Measurements from ENCODE around the gene ISG20. TPM values are rescaled to one million over a fixed set of nuclear protein-coding genes. Genes with fewer than 3 reads are reported as not detected.
"Not testable (repeated sequence)": the region's sequence is repeated elsewhere in the genome, so short reads cannot be mapped to it uniquely, and the experiment has no call there.

The ISG20 gene
- polyA plus RNA-seq, 10 donors = 0.65 to 8.6 (median 1.1) TPM

DNA sequence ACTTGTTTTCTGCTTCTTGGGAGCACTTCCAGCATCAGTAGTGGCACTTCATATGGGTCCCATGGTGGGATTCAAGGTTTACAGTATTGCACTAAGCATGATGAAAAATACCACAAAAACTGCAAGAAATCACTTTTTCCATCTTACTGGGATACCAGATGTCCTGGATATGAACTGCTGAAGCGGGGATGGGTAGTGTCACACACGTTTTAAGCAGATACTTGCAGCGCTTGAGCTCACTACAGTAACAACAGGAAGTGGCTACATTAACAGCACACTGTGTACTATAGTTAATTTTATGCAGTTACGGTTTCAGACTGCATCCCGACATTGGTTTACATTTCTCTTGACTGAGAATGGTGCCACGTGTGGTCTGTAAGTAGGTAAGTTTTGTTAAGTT lies 3.5 kb upstream of the ISG20 start:
- DNase-seq = peak in 1 of 3 donors; percentile 19

DNA sequence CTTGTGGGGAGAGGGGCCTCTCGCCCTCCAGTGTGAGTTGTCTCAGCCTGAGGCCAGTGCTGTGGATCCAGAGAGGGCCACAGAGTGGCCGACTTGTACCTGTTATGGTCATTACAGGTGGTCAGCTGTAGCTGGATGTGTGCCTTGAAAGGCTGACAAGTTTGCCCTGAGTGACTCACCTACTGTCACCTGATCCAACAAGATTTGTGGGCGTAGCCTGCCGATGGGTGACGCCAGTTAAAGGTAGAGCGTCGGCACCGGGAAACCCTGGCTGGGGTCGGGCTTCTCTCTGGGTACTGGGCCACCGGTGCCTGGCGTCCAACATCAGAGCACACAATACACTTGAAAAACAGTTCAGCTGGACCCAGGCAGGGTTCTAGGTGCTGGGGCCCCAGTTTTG lies 2.8 kb upstream of the ISG20 start:
- no peak for DNase-seq

DNA sequence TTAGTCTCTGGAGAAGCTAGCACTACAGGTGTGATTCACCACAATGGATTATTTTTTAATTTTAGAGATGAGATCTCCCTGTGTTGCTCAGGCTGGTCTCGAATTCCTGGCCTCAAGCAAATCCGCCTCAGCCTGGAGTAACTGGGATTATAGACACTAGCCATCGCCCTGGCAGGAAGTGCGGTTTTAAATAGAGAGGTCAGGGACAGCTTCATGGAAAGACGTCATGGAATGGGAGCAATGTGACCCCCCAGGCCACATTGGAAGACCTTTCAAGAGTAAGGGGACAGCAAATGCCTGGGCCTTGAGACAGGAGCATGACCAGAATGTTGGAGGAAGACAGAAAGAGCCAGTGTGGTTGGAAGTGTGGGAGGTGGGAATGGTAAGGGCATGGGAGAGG lies 2.2 kb upstream of the ISG20 start:
- no peak for DNase-seq

DNA sequence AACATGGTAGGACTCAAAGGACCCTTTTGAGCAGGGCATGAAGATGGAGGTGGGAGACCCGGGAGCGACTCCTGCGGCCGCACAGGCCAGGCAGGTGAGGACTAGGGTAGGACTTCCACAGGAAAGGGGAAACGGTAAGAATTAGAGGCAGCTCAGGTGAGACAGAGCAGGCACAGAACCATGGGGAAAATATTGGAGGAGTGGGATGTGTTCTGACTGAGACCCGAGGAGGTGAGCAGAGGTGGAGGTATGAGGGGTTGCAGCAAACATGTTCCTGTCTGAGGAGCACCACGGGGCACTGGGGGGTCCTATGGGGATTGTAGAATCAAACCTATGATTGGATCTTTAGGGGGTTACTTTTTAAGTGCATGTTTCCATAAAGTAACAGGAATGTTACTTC lies 1.4 kb upstream of the ISG20 start:
- no peak for DNase-seq

DNA sequence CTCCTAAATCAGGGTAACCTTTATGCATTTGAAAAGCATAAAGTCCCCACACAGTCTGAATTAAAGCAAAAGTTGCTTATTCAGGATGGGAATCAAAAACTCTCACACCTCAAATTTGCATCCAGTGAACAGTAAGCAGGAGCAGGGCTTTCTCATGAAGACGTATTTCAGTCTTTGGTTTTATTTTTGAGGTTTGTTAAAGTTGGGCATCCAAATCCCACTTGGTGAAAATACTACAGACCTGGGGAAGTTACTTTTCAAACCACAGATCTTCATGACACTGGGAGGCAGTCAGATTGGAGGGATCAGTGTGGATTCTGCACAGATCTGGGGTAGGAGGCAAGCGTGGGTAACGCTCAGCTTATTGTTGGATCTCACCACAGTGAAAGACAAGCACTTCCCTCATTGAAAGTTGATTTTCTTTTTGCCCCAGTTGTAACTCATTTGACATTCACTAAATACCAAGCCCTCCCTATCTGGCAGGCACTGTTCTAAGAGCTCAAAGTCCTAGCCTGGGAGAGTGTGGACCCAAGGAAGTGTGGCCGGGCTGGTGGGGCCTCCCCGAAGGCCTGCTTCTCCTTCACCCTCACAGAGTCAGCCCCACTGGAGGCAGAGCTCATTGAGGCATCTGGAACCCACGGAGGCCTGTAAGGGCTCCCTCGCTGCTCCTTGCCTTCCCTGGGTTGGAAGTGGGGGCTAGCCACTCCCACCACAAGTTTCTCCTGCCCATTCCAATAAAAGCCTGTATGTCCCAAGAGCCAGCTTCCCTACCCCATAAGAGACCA lies 783 bp upstream of the ISG20 start:
- no peak for DNase-seq

DNA sequence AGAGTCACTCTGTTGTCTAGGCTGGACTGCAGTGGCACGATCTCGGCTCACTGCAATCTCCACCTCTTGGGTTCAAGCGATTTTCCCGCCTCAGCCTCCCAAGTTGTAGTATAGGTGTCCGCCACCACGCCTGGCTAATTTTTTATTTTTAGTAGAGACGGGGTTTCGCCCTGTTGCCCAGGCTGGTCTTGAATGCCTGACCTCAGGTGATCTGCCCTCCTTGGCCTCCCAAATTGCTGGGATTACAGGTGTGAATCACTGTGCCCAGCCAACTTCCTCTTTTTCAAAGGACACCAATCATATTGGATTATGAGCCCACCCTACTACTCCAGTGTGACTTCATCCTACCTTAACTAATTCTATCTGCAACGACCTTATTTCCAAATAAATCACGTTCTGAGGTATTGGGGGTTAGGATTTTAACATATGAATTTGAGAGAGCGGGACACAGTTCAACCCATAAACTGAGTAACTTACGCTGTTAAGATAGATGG lies 3.2 kb downstream of the ISG20 start:
- DNase-seq = no peak

DNA sequence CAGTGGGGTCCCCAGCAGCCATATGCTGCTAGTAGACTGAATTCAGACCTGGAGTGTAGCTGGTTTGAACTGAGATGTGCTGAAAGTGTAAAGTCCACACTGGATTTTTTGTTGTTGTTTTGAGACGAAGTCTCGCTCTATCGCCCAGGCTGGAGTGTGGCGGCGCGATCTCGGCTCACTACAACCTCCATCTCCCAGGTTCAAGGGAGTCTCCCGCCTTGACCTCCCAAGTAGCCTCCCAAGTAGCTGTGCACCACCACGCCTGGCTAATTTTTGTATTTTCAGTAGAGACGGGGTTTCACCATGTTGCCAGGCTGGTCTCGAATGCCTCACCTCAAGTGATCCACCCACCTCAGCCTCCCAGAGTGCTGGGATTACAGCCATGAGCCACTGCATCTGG lies 3.7 kb downstream of the ISG20 start:
- DNase-seq = not testable (repeated sequence)

DNA sequence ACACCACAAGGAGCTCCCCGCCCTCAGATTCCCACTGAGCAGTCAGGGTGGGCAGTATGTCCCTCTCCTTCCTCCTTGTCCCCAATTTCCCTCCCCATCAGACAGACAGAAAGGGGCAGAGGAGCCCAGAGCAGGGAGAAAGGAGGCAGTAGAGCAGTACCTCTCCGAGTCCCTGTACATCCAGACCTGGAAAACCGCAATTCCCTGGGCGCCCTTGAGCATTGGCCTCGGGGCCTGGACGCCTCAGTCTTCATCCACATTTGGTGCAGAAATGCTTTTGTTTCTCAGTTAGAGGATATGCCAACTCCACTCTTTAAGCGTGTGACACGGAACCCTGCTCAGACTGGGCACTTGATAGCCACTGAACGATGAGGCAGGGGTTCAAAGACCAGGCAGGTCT lies 5.9 kb downstream of the ISG20 start:
- DNase-seq = no peak

DNA sequence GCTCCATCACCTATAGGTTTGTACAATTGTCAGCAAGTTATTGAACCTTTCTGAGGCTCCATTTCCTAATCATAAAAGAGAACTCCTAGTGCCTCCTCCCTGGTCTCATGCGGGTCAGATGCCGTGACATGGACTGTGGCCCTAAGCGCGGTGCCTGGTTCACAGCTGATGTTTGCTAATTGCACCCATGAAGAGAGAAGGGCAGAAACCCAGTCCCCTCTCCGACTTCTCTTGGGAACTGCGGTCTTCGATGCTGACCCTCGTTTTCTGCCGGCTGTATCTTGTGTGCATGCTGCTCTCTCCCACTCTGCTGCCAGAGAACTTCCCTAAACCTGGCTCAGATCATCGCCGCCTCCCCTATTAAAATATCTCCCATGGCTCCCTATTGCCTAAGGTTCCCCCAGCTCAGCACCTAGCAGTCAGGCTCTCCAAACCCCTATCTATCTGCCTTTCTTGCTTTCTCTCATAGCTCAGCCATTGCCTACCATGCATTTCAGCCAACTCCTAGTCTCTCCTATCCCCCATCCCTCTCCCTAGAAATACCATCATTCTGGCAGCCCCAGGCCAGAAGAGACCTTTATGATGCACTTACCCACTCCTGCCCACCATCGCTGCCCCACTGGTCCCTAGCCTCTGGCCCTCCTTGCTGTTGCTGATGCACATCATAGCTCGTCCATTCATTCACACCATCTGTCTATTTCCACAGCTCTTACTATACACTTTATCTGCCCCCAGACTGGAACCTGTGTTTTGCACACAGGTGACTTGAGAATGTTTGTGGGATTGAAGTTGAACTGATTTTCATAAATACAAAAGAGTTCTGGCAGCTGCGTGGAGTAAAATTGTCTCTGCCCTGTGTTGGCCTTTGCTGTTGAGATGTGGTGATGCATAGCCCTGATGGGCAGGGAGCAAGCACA lies 6.6 kb downstream of the ISG20 start:
- no peak for DNase-seq

DNA sequence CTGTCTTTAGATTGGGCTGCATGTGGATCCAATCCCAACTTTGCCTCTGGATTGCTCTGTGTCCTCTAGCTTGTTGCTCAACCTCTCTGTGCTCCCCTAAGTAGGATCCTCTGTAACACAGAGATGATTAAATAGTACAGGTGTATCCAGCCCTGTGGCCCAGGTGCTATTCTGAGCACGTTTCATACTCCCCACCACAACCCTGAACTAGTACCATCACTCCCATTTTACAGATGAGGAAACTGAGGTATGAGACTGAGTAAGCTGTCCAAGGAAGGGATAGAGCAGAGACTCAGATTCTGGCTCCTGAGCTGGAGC lies 7.2 kb downstream of the ISG20 start:
- no peak for DNase-seq

DNA sequence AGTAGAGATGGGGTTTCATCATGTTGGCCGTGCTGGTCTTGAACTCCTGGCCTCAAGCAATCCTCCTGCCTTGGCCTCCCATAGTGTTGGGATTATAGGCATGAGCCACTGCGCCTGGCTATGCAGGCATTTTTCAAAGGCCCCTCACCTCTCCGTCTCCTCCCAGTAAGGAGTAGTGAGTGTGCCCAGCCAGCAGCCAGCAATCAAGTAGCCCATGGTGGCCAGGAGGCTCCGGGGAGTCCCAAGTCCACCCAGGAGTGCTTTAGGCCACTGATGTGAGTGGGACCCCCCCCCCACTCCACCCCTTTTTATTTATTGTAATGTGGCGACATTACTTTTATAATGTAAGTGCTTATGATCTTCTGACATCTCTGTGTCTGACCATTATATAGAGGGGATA lies 8.1 kb downstream of the ISG20 start:
- no peak for DNase-seq

DNA sequence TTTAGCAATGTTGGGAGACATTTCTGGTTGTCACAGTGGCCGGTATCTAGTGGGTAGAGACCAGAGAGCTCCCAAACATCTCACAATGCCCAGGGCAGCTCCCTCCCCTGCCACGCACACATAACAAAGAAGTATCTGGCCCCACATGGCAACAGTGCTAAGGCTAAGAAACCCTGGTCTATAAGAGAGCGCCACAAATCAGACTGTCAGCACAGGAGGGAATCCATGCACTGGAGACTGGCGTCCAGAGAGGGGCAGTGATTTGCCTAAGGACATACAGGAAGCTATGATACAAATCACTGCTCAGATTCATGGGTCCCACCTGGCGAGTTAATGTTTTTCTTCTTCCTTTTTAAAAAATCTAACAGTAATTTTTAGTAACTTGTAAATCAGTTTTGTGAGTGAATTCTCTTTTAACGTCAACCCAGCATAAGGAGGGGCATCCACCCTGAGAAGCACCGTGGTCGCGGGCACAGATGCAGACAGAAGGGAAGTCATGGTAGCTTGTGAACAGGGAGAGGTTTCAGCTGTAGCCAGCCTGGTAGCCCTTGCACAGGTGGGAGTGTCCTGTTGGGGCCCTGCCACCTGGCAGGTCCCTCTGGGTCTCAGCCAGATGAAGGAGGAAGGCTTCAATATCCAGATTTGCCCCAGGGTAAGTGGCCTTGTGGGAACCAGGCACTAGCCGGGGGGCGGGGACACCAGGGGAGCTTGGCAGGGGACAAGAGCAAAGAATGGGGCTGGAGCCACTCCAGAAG lies 8.7 kb downstream of the ISG20 start:
- no peak for DNase-seq

DNA sequence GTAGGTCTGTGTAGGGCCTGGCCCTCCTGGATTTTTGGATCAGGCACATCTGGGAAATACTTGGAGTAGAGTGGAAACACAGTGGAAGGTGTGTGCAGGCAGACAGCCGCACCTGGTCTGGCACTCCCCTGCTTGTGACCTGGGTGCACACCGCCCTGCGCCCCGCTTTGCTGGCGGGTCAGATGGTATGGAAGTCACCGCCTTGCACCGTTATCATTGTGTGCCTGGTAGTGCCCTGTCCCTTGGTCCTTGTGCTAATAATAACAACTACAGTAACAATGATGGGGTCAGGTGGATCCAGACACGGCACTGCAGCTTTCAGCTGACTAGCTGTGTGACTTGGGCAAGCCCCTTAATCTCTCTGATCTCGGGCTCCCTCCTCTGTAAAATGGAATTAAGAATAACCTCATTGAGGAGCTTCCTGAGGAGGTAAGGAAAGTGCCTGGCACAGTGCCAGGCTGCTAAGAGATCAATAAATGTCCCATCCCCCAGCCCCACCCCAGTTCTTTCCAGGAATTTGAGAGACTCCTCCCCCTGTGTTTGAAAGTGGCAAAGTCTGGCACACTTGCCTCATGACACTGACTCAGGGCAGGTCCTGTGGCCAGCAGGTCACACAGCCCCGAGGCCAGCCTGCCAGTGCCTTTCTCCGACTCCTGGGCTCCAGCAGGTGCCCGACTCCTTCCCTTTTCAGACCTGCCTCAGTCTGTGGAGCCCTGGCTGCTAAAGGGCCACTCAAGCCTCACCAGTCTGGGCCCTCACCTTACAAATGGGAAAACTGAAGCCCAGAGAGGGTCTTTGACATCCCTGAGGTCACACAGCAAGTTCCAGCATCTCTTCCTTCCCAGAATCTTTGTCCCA lies 9.8 kb downstream of the ISG20 start:
- DNase-seq = no peak

DNA sequence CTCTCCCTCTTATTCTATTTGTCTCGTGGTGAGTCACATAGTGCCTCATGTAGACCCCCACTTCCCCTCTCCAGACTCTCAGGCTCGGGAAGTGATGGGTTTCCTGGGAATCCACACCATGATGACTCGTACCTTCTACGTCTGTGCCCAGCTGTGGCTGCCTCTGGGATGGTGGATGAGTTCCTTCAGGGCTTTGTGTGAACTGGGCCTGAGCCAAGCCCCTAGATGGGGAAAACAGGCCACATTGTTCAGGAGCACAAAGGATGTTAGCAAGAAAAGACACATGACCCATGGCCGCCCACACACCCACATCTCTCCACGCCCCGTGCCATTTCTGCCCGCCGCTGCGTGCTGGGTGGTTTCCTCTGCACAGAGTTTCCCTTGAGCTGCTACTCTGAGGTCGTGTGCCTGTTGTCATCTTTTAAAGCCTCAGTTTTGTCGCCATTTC lies 10.5 kb downstream of the ISG20 start:
- DNase-seq = peak in 2 of 3 donors; percentile 59 to 86

DNA sequence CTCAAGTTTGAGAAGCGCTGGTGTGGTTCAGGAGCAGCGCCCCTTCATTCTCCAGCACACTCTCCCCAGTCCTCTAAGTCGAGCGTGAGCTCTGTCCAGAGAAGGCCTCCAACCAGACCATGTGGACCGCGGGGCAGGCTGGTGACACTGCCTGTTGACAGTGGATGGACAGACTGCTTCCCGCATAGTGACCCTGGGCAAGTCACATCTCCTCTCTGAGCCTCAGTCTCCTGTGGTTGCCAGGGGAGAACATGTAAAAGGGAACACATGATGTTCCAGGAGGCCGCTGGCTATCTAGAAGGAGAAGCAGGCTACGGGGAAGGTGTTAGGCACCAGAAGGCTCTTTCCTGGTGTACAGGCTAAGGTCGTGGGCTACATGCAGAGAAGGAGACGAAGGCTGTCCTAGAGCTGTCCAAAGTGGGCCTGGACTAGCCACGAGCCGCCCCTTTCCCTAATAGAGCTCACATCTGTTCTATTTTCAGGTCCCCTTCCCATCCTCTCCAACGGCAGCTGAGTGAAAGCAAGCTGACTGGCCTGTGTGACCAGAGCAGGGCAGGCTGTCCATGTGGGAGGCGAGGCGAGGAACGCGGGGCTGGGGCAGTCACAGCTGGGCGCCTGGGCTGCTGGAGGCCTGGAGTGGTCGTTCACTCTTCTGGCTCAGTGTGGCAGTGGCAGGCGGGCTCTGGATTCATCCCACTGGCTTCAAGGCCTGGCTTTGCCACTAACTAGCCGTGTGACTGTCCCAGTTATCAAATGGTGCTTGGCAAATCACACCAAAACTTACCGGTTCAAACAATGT lies 11.1 kb downstream of the ISG20 start:
- no peak for DNase-seq

DNA sequence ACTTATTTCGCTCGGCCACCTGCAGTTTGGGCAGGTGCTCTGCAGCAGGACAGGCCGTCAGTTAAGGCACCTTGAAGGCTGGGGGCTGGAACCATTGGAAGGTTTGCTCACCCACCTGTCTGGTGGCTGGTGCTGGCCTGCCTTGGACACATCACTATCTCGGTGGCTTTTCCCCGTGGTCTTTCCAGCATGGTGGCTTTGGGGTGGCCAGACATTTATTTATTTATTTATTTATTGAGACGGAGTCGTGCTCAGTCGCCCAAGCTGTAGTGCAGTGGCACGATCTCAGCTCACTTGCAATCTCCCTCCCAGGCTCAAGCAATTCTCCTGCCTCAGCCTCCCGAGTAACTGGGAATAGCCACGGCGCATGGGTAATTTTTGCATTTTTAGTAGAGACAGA lies 11.7 kb downstream of the ISG20 start:
- DNase-seq = no peak

DNA sequence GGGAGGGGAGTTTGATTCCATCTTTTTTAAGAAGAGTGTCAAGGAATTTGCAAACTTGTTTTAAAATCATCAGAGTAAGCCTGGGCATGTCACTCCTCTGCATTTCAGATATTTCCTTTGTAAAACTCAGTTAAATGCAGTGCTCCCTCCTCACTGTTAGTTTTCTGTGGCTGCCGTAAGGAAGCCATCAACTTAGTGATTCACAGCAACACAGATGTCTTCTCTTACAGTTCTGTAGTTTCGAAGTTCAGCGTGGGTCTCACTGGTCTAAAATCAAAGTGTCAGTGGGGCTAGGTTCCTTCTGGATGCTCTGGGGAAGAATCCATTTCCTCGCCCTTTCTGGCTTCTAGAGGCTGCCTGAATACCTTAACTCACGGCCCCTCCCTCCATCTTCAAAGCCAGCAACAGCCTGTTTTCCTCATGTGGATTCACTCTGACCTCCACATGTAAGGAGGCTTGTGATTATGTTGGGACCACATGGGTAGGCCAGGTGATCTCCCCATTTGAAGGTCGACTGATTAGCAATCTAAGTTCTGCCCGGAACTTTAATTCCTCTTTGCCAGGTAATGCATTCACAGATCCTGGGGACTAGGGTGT lies 12.4 kb downstream of the ISG20 start:
- no peak for DNase-seq

DNA sequence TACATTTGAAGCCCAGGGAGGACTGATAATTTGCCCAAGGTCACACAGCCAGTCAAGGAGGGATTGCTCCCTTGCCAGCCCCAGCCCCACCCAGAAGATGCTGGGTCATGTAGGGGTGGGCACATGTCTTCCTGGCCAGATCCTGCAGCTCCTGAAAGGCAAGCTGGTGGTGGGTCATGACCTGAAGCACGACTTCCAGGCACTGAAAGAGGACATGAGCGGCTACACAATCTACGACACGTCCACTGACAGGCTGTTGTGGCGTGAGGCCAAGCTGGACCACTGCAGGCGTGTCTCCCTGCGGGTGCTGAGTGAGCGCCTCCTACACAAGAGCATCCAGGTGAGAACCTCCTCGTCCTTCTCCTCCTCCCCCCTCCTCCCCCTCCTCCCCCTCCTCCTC lies 13.2 kb downstream of the ISG20 start:
- no peak for DNase-seq

DNA sequence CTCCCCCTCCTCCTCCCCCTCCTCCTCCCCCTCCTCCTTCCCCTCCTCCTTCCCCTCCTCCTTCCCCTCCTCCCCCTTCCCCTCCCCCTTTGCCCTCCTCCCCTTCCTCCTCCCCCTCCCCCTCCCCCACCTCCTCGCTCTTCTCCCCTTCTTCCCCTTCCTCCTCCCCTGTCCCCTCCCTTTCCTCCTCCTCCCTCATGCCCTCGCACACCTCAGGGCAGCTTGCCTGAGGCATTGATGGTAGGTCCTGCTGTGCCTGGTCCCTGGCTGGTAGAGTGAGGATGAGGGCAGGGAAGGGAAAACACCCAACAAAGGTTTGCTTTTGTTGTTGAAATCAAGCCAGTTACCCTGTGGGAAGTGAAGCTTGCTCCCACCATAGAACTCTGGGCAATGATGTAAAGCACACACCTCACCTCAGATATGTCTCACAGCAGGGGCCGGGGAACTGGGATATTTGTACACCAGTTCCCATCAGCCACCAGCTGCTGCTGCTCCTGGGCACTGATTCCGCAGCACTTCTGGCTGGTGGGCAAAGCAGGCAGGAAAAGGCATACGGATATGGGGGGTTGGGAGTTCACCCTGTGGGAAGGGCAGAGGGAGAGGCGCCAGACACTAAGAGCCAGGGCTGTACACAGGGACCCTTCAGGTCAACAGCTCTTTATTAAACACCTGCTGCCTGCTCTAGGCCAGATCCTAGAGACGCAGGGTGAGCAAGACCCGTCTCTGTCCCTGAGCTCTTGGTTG lies 13.8 kb downstream of the ISG20 start:
- no peak for DNase-seq
